HG03521 (cell line): ENCODE measurements around the gene SUPT7L.
"Not testable (repeated sequence)": the region's sequence is repeated elsewhere in the genome, so short reads cannot be mapped to it uniquely, and the experiment has no call there.

Source experiments
- ATAC-seq: cut with Tn5 transposase; IDR thresholded peaks from one replicate; pipeline ENCODE4 v1.9.1; 2021; ENCODE audit warnings: mild to moderate bottlenecking, moderate library complexity; ENCODE audit not compliant: unreplicated experiment

SUPT7L gene

GRCh38 chr2:27685577-27685976 is 22.2 kb upstream of the SUPT7L start:
- ATAC-seq, result no peak

- not testable (repeated sequence) for ATAC-seq
These were observed 21.6 kb upstream of the SUPT7L start for GRCh38 chr2:27685006-27685405.

- peak; percentile 78 for ATAC-seq
These were observed 20.1 kb upstream of the SUPT7L start for GRCh38 chr2:27683390-27684071.

- ATAC-seq, result not testable (repeated sequence)
These were observed 18.9 kb upstream of the SUPT7L start for GRCh38 chr2:27682334-27682771.

- no peak for ATAC-seq
These were observed 18.4 kb upstream of the SUPT7L start for GRCh38 chr2:27681841-27682240.

GRCh38 chr2:27680571-27680970 is 17.2 kb upstream of the SUPT7L start:
- no peak for ATAC-seq

- no peak for ATAC-seq
These were observed 9.5 kb upstream of the SUPT7L start for GRCh38 chr2:27672723-27673486.

GRCh38 chr2:27671235-27671634 is 7.8 kb upstream of the SUPT7L start:
- no peak for ATAC-seq

- no peak for ATAC-seq
These were observed 4.0 kb upstream of the SUPT7L start for GRCh38 chr2:27667446-27667845.

GRCh38 chr2:27664622-27665363 is 1.4 kb upstream of the SUPT7L start:
- no peak for ATAC-seq

GRCh38 chr2:27664154-27664574 is 750 bp upstream of the SUPT7L start:
- ATAC-seq, result peak; percentile 32

- no peak for ATAC-seq
These were observed 2.0 kb downstream of the SUPT7L start for GRCh38 chr2:27661371-27661770.

- no peak for ATAC-seq
These were observed 8.1 kb downstream of the SUPT7L start for GRCh38 chr2:27655155-27655951.

GRCh38 chr2:27653397-27653796 is 10.0 kb downstream of the SUPT7L start:
- ATAC-seq, result no peak

GRCh38 chr2:27652790-27653189 is 10.6 kb downstream of the SUPT7L start:
- no peak for ATAC-seq

- no peak for ATAC-seq
These were observed 11.1 kb downstream of the SUPT7L start for GRCh38 chr2:27652341-27652740.

- ATAC-seq, result no peak
These were observed 12.4 kb downstream of the SUPT7L start for GRCh38 chr2:27651056-27651455.

GRCh38 chr2:27647737-27648136 is 15.7 kb downstream of the SUPT7L start:
- ATAC-seq, result no peak

GRCh38 chr2:27647289-27647688 is 16.1 kb downstream of the SUPT7L start:
- ATAC-seq, result no peak

- ATAC-seq, result no peak
These were observed 18.2 kb downstream of the SUPT7L start for GRCh38 chr2:27645197-27645596.

- no peak for ATAC-seq
These were observed 22.6 kb downstream of the SUPT7L start for GRCh38 chr2:27640722-27641245.
